GM12801 (cell line): Measurements from ENCODE around the gene KCNQ5.

Experiments
- TF ChIP-seq, protein P1 (sequence below): IDR thresholded peaks from one replicate; pipeline ENCODE4 v1.5.1; 2011; ENCODE audit warnings: control low read depth; ENCODE audit not compliant: insufficient read length; ENCODE audit errors: extremely low read depth

KCNQ5 gene

GRCh38 chr6:72761761-72762160 is 139.9 kb downstream of the KCNQ5 start:
- TF ChIP-seq, protein P1, sequence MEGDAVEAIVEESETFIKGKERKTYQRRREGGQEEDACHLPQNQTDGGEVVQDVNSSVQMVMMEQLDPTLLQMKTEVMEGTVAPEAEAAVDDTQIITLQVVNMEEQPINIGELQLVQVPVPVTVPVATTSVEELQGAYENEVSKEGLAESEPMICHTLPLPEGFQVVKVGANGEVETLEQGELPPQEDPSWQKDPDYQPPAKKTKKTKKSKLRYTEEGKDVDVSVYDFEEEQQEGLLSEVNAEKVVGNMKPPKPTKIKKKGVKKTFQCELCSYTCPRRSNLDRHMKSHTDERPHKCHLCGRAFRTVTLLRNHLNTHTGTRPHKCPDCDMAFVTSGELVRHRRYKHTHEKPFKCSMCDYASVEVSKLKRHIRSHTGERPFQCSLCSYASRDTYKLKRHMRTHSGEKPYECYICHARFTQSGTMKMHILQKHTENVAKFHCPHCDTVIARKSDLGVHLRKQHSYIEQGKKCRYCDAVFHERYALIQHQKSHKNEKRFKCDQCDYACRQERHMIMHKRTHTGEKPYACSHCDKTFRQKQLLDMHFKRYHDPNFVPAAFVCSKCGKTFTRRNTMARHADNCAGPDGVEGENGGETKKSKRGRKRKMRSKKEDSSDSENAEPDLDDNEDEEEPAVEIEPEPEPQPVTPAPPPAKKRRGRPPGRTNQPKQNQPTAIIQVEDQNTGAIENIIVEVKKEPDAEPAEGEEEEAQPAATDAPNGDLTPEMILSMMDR: no peak

DNA sequence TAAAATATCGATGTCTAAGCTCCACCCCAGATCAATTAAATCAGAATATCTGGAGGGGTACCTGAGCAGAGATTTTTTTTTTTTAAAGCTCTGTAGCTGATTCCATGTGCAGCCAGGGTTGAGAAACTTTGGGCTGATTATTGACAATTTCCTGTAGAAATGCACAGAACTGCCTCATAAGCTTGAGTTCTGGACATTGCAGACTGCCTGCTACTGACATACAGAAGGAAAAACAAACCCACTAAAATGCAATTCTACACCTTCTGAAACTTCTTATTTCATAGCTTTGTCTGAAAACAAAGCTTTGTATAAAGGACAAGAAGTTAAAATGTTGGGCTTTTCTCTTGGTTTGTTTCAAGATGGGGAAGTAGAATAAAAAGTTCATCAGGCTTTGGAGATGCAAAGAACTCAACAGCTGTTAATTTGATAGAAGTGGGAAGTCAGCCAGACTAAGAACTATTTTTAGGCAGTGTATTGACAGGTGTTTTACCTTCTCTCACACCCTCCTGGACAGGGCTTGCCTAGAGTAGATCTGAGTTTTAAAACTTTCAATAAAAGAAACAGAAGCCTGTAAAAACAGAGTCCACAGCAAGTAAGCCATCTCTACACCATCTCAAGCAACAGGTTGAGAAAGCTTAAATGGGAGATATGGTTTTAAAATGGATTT is 147.7 kb downstream of the KCNQ5 start:
- TF ChIP-seq, protein P1: no peak

GRCh38 chr6:72770959-72771358 is 149.1 kb downstream of the KCNQ5 start:
- TF ChIP-seq, protein P1: no peak

GRCh38 chr6:72776456-72776855 is 154.6 kb downstream of the KCNQ5 start:
- TF ChIP-seq, protein P1: no peak

DNA sequence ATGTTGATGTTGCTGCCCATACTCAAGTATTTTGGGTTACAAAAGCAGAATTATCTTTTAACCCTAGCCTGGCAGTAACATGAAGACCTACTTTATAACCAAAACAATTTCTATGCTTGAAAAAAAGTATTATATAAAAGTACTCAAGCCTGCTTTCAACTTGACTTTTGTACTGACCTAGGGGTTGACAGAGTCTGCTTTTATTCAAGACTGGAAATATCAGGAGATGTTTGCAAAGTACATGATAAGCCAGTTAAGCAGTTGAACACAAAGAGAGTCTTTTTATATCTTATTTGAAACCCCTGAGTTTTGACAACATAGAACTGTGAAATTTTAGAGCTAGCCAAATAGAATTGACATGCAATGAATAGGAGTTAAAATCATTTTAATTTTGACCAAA is 159.8 kb downstream of the KCNQ5 start:
- TF ChIP-seq, protein P1: no peak

- TF ChIP-seq, protein P1: no peak
Measured at GRCh38 chr6:72783035-72783434, 161.2 kb downstream of the KCNQ5 start.

DNA sequence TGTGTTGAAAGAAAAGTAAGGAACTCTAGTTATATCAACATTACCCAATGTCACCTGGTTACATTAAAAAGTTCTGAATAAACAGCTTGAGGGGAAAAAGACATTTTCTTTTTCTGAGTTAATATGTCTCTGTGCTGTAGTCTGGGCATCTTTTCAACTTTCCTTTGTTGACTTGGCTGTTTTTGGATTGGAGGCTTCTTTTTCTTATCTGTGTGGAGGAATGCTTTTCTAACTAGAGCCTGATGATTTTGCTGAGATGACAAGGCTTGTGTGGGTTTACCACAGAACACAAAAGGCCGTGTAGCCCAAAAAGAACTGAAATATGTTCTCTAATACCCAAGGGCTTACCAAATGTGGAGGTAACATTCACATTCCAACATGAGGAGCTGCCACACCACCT is 161.8 kb downstream of the KCNQ5 start:
- TF ChIP-seq, protein P1: no peak
